HG03520 (cell line): ENCODE measurements around the gene UNK.
"Not testable (repeated sequence)": the region's sequence is repeated elsewhere in the genome, so short reads cannot be mapped to it uniquely, and the experiment has no call there.

Source experiments
- ATAC-seq: cut with Tn5 transposase; IDR thresholded peaks from one replicate; pipeline ENCODE4 v1.9.1; 2021; ENCODE audit warnings: mild to moderate bottlenecking, moderate library complexity; ENCODE audit not compliant: unreplicated experiment

The UNK gene

DNA sequence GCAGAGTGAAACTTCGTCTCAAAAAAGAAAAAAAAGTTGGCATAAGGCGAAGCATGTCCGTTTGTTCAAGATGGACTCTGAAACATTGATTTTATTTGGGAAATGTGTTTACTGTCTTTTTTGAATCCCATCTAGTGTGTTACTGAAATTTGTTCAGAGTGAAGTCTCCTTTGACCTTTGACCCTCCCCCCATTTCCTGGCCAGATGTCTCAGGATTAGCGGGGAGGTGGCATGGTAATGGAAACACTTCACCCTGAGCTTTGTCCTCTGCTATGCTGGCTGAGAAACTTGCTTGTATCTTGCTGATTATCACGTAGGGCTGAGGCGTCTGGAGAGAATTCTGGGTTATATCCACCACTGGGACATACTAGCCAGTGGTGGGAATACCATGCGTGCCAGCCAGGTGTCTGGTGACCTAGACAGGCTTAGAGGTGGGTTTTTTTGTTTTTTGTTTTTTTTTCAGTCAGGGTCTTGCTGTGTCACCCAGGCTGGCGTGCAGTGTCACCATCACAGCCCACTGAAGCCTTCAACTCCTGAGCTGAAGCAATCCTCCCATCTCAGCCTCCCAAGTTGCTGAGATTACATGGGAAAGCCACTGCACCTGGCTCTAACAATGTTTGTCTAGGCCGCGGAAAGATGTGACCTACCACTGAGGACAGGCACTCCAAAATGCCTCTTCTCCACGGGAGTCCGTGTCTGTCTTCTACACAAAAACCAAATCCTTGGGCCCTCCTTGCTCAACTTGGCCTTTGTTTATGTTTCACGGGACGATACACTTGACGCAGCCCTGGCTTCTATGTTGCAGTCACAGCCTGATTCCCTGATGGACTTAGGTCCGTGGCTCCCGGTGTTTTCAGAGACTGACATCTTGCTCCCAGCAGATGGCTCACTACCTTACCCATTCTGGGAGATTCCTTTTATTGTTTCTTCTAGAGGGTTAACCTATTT, 13.0 kb upstream of the UNK start:
- no peak for ATAC-seq

DNA sequence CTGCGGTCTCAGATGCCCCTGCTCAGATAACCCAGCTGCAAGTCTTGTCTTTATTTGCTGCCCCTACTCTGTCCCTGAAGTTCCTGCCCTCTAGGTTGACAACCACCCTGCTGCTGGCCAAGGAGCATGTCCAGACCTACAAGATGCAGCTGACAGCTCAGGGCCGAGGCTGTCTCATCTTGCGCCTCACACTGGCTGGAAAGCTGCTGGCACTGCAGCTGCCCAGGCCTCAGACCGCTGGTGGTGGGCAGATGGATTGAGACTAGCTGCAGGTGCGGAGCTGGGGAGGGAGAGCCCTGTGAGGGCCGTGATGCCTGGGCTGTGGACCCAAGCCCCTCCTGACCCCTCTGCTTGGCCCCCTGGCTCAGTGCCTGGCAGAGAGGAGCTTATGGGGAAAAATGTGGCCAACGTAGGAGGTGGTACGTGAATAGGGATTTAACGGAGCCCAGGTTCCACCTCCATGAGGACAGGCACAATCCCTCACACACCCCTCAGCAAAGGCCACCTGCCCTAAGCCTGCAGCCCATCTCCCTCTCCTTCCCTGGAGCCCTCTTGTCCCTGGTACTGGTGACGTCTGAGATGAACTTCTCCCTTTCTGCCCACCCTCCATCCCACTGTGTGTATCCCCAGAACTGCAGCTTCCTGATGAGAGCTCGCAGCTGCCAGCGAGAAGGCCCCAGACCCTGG, 11.3 kb upstream of the UNK start:
- ATAC-seq, result no peak

- ATAC-seq, result no peak
Observed at GRCh38 chr17:75773808-75774470, 10.7 kb upstream of the UNK start.

- no peak for ATAC-seq
Observed at GRCh38 chr17:75774471-75774990, 10.1 kb upstream of the UNK start.

- ATAC-seq, result no peak
Observed at GRCh38 chr17:75774991-75775668, 9.5 kb upstream of the UNK start.

DNA sequence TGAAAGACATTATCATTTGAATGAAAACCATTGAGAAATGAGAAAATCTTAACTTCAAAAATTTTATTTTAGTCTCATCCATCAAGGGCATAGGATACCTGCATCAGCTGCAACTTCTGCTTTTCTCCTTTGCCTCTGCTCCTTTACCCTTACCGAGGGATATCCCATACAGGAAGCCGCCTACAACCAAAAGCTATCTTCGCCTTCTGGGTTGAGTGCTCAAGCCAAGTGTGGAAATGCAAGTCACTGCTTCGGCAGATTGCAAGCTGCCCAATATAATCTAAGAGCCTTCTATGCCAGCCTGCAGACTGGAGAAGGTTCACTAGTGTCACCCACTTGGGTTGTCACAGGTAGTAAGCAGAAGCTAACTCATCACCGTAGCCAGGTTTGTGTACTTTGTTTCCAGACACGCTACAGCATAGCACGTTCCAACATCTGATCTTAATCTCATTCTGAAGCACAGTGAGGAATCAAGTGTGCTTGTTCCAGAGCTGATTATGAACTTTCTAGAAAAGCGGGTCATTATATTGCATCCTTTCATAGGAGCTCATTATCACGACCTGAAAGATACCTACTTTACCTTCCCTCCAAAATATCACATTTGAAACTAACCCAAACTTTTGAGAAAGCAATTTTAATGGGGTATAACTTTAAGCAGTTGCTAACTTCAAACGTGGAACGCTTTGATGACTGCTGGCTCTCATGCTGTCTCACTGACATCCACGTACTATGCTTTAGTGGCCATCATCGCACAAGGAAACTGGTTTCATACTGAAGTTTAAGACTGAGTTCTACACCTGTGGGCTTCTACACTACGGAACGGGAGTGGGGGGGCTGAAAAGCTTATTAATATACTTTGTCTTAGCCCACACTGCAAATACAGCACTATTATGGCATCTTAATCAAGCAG, 8.0 kb upstream of the UNK start:
- ATAC-seq, result no peak

DNA sequence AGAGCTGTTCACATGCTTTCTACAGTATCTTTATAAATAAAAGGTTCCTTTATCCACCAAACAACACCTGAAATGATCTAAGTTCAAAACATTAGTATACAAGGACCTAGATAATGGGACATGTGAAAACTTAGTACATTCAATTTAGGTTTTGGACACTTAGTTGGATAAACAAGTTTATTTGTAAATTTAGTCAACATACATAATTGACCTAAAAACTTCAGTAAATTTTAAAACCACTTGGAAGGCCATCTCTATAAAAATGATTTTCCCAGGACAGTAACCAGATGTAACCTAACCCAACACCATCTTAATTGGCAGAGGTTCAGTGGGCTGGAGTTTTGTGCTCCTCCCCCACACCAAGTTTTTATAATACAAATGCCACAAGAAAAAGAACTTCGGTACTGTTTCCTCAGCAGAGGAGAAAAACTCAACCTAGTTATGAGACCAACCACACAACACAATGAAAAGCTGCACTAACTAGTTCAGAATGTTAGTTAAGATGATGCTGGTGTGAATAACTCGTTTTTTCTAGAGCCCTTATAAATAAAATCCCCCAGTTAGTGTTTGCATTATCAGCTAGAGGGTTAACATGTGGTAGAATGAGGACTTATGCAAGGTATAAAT, 7.2 kb upstream of the UNK start:
- ATAC-seq, result no peak

DNA sequence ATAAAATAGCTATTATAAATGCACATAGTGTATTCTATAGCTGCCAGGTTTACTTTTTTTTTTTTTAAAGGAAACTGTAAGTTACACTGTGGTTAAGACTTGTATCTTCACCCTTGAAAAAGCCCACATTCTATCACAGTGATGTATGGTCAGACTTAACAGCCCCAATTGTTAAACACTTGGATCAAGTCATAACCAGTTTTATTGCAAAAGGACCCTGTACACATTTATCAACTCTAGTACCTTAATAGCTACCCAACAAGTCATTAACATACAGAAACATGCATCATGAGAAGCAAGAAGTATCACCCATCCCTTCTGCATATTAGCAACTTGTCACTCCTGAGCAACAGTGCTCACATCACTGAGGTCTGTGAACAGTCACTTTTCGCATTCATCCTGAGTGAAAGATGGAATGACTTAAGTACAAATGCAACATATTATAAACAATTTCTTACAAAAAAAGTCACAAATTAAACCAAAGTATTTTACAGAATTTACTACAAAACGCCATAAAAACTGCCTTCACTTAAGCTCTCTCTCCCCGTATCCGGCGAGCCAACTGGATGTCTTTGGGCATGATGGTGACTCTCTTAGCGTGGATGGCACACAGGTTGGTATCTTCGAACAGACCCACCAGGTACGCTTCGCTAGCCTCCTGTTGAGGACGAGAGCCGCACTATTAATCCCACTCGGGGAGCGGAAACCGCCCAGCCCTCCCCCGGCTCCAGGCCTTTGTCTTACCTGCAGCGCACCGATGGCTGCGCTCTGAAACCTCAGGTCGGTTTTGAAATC, 6.3 kb upstream of the UNK start:
- ATAC-seq, result not testable (repeated sequence)

DNA sequence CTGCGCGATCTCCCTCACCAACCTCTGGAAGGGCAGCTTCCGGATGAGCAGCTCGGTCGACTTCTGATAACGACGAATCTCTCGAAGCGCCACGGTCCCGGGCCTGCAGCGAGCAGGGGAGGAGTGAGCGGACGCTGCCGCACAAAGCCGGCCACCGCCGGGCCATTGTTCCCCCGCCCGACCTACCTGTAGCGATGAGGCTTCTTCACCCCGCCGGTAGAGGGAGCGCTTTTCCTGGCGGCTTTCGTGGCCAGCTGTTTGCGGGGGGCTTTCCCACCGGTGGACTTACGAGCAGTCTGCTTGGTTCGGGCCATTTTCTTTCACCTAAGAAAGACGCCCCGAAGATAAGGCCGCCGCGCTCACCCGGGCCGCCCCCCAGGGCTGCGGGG, 5.8 kb upstream of the UNK start:
- peak; percentile 4 for ATAC-seq

GRCh38 chr17:75779250-75779986, 5.2 kb upstream of the UNK start:
- peak; percentile 71 for ATAC-seq

GRCh38 chr17:75779987-75780889, 4.4 kb upstream of the UNK start:
- no peak for ATAC-seq

DNA sequence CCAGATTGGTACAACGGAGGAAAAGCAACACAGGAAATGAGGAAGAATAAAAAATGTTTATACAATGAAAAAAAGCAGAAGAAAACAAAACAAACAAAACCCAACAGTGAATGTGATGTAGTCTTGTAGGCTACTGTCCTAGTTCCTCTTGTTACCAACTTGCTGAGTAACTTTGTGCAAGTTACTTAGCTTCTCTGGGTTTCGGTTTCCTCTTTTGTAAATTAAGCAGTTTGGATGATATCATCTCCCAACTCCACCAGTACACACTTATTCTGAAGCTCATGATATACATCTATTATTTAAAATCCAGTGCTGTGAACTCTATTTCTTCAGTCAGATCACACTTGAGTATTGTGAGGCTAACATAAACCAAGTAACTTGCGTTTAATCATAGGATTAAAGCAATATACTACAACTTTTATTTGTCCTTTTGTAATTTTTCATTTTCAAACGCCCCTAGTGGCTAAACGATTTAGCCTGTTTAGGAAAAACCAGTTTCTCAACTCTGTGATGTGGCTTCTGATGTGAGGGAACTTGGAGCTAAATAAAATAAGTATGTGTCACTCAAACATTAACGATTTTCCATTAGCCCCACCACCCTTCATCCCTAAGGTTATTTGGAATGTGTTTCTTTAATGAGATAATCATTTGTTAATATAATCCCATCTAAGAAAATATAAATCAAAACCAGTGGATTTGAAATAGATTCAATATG, 1.4 kb upstream of the UNK start:
- no peak for ATAC-seq

DNA sequence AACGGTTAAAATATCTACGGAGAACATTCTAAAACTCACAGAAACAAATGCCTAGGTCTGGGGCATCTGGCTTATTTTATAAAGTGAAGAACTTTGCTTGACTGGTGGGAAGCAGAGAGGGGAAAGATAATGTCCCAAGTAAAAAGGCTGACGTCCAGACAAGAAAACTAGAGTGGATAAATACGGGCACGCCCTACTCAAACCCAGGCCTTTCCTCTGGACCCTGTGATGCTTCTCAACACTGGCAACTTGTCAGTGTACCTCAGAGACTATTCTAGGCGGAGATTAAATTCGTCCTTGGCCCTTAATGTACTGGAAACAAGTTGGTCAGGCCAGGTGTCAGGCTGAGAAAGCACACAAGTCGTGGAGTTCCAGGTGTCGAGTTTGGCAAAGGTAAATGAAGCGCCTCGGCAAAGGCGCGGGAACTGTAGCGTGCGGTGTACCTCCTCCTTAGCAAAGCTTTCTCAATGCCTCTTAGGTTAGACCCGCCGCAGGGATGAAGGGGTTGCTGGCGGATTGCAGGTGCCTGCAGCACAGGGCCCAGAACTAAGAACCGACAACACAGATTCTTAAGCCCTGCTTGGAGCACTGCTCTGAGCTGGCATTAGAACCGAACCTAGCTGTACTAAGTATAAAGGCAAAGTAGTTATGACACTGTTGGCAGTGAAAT, 668 bp upstream of the UNK start:
- no peak for ATAC-seq

DNA sequence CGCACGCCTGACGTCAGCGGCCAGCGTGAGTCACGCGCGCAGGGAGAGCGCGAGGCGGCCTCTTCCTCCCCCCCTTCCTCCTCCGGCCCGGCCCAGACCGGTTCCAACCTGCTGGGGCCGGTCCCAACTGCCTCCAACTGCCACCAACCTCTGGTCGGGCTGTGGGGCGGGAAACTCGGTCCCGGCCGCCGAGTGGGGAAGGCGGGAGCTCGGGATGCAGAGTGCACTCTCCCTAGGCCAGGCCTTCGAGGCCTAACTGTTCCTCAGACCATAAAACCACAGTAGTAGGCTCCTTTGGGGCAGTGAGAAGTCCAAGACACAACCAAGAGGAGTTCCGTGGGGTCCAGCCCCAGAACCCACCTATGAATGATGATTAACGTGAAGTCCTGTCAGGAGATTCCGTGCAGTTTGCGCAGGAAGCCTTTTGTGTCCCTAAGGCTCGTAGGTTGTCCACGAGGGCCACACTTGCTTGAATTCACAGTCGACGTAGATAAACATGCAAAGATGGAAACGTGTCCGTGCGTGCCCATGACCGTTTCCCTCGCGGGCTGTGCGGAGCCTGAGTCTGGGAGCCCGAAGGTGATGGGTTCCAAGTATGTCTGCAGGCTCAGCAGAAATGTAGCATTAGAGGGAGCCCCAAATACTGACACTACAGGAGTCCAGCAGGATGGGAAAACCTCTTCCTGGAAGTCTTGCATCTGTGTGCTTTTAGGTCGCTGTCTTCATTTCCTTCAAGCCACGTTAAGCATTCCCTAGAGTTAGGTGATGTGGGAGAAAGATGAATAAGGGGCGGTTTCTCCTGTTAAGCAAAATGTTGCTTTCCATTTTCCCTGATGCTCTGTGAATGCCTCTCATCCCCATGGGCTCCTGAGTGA, 647 bp downstream of the UNK start:
- peak; percentile 54 for ATAC-seq

- no peak for ATAC-seq
Observed at GRCh38 chr17:75791254-75791653, 6.6 kb downstream of the UNK start.
